HepG2 (cell line): ENCODE data around the gene MRPL2. TPM values are rescaled to one million over a fixed set of nuclear protein-coding genes. Genes with fewer than 3 reads are reported as not detected.

ENCODE experiments used
- ATAC-seq: fragments of 200-7000 bp; cut with Tn5 transposase; 3 replicates; pipeline ENCODE4 v1.9.1; 2020; ENCODE audit warnings: mild to moderate bottlenecking, moderate library complexity
- BruUV-seq: library from RNA; stranded (reverse); fragments of 400-500 nt; replicated peaks from 2 replicates; lab custom pipeline; 2021; lab: Mats Ljungman, UMichigan
- CTCF ChIA-PET: fragments of 300-600 bp; formaldehyde crosslinking; extraction: SDS; loops from one replicate; lab custom pipeline; 2021; ENCODE audit warnings: low total read pairs, inconsistent platforms, low intra/inter-chr PET ratio; lab: Yijun Ruan, JAX
- POLR2A ChIA-PET: fragments of 350-600 bp; sonication (Branson Sonifier 250); formaldehyde crosslinking; loops from one replicate; lab custom pipeline; 2020; ENCODE audit warnings: antibody characterized with exemption, inconsistent platforms; lab: Yijun Ruan, JAX
- DNase-seq: peaks from one replicate; pipeline ENCODE4 v3.0.0-alpha.2; 2015; ENCODE audit warnings: low spot score
- FAIRE-seq: peaks from 3 replicates; lab custom pipeline; 2011; peaks lifted over from hg19 to GRCh38; lab: Jason Lieb, UNC
- H2AFZ ChIP-seq: one replicate; pipeline ENCODE4 v1.6.1; 2011; ENCODE audit warnings: low read length, inconsistent platforms
- H3K27ac ChIP-seq: fragments of 300-600 bp; 3 replicates; pipeline ENCODE4 v1.8.0; 2011; ENCODE audit warnings: mixed run types, mild to moderate bottlenecking, mixed read lengths, low read length, inconsistent platforms; ENCODE audit not compliant: insufficient read depth; ENCODE audit errors: extremely low read length
- H3K27me3 ChIP-seq, 2 experiments: fragments of 200-600 bp in 1 of 2; 2 replicates in 1 of 2; 3 replicates in 1 of 2; pipeline versions ENCODE4 v1.6.0 to v1.8.0; 2011; ENCODE audit warnings: low read length in 2 of 2, mild to moderate bottlenecking in 2 of 2, moderate library complexity in 2 of 2, inconsistent platforms in 1 of 2; ENCODE audit not compliant: insufficient read depth in 2 of 2, control insufficient read depth in 1 of 2
- H3K36me3 ChIP-seq, 2 experiments: fragments of 200-600 bp in 1 of 2; replicated peaks in 1 of 2; 2 replicates in 1 of 2; 3 replicates in 1 of 2; pipeline versions ENCODE4 v1.5.1 to v1.8.0; 2011; ENCODE audit warnings: low read length in 2 of 2, inconsistent platforms in 1 of 2; ENCODE audit not compliant: insufficient read depth in 2 of 2, control insufficient read depth in 1 of 2
- H3K4me1 ChIP-seq: 2 replicates; pipeline ENCODE4 v1.5.1; 2012; ENCODE audit warnings: low read length, inconsistent platforms; ENCODE audit not compliant: insufficient read depth
- H3K4me2 ChIP-seq: 2 replicates; pipeline ENCODE4 v1.6.0; 2011; ENCODE audit warnings: low read depth, low read length, inconsistent platforms
- H3K4me3 ChIP-seq, 3 experiments: fragments of 200-600 bp in 1 of 3; sonication (generic), shearing (Covaris generic) in 1 of 3; replicated peaks in 1 of 3; 2 replicates each; pipeline ENCODE4 v1.5.1; 2011 to 2016; ENCODE audit warnings: low read length in 3 of 3, inconsistent platforms in 2 of 3, low read depth in 2 of 3, mild to moderate bottlenecking in 2 of 3, control low read depth in 1 of 3, mixed read lengths in 1 of 3; ENCODE audit not compliant: insufficient read depth in 1 of 3
- H3K79me2 ChIP-seq: one replicate; pipeline ENCODE4 v1.6.1; 2011; ENCODE audit warnings: low read length, inconsistent platforms; ENCODE audit not compliant: insufficient read depth
- H3K9ac ChIP-seq: 2 replicates; pipeline ENCODE4 v1.6.0; 2011; ENCODE audit warnings: mild to moderate bottlenecking, low read depth, low read length, inconsistent platforms; ENCODE audit not compliant: insufficient read depth
- H3K9me3 ChIP-seq: 2 replicates; pipeline ENCODE4 v1.5.1; 2012; ENCODE audit warnings: mild to moderate bottlenecking, low read length
- H4K20me1 ChIP-seq: 2 replicates; pipeline ENCODE4 v1.6.0; 2011; ENCODE audit warnings: inconsistent platforms, mild to moderate bottlenecking, low read length, moderate library complexity; ENCODE audit not compliant: insufficient read depth
- GABPB1 ChIP-seq: IDR thresholded peaks from 2 replicates; pipeline ENCODE4 v1.6.1; 2016; ENCODE audit warnings: mild to moderate bottlenecking, missing genetic modification reagents, moderate library complexity, missing compliant biosample characterization
- GTF2F1 ChIP-seq: fragments of 150-350 bp; IDR thresholded peaks from 2 replicates; pipeline ENCODE4 v1.6.1; 2014; ENCODE audit warnings: low read length
- HDAC1 ChIP-seq: sonication (generic); formaldehyde crosslinking; IDR thresholded peaks from 2 replicates; pipeline ENCODE4 v1.5.1; 2020; ENCODE audit warnings: mild to moderate bottlenecking, missing genetic modification reagents
- HHEX ChIP-seq: IDR thresholded peaks from 2 replicates; pipeline ENCODE4 v1.6.1; 2016; ENCODE audit warnings: control low read depth
- KDM5B ChIP-seq: sonication (generic); formaldehyde crosslinking; IDR thresholded peaks from 2 replicates; pipeline ENCODE4 v1.4.0; 2020; ENCODE audit warnings: missing genetic modification reagents, mild to moderate bottlenecking, borderline replicate concordance
- MAZ ChIP-seq, 2 experiments: sonication (generic) in 1 of 2; formaldehyde crosslinking in 1 of 2; IDR thresholded peaks; 2 replicates each; pipeline versions ENCODE4 v1.5.0 to v1.6.1; 2012 to 2020; ENCODE audit warnings: low read depth in 2 of 2, mild to moderate bottlenecking in 2 of 2, borderline replicate concordance in 1 of 2, improper control_type of control experiment in 1 of 2, low read length in 1 of 2, missing genetic modification reagents in 1 of 2, moderate library complexity in 1 of 2
- NBN ChIP-seq: fragments of 450-650 bp; conservative IDR thresholded peaks from 2 replicates; pipeline ENCODE4 v1.6.1; 2017
- REXO4 ChIP-seq: sonication (generic); formaldehyde crosslinking; IDR thresholded peaks from 2 replicates; pipeline ENCODE4 v1.8.0; 2022; ENCODE audit warnings: missing genetic modification reagents, mild to moderate bottlenecking, borderline replicate concordance
- SP5 ChIP-seq: IDR thresholded peaks from 2 replicates; pipeline ENCODE4 v1.6.1; 2016; ENCODE audit warnings: low read depth, borderline replicate concordance
- SUZ12 ChIP-seq: fragments of 150-350 bp; IDR thresholded peaks from 2 replicates; pipeline ENCODE4 v1.6.1; 2014; ENCODE audit warnings: low read depth, low read length
- ZNF251 ChIP-seq: sonication (generic); formaldehyde crosslinking; IDR thresholded peaks from 2 replicates; pipeline ENCODE4 v1.9.0; 2021; ENCODE audit warnings: mild to moderate bottlenecking, missing genetic modification reagents
- ZNF33B ChIP-seq: sonication (generic); formaldehyde crosslinking; IDR thresholded peaks from 2 replicates; pipeline ENCODE4 v1.5.1; 2020; ENCODE audit warnings: mild to moderate bottlenecking, missing genetic modification reagents
- ZNF652 ChIP-seq: IDR thresholded peaks from 2 replicates; pipeline ENCODE4 v1.6.1; 2016; ENCODE audit warnings: low read depth, borderline replicate concordance
- WGBS: methylation state at CpG from one replicate; pipeline ENCODE4 v1.1.6; 2017; ENCODE audit warnings: low lambda C conversion rate; 5-methylcytosine and 5-hydroxymethylcytosine counted together
- in situ Hi-C: cut with HindIII; loops from 2 replicates; pipeline ENCODE4 v1.10.0; 2017; ENCODE audit warnings: low pct_unique_long_range_greater_than_20kb; ENCODE audit not compliant: extremely low pct_ligation_motif_present
- intact Hi-C: fragments of 100-400 bp; cut with micrococcal nuclease; formaldehyde crosslinking; loops from one replicate; pipeline ENCODE4 v1.10.0; 2022; ENCODE audit not compliant: unreplicated experiment
- polyA plus RNA-seq, 8 experiments: library from polyadenylated mRNA; depleted of rRNA in 3 of 8; stranded (reverse) in 7 of 8; unstranded in 1 of 8; fragments of >200 nt; fragmentation: Illumina TruSeq in 4 of 8; extraction: Trizol in 4 of 8; gene quantifications; 2 replicates each; pipeline versions ENCODE4 v1.2.1 to v1.2.3, GENCODE V29; 2011 to 2016; ENCODE audit warnings: low read depth in 4 of 8, missing spikeins in 1 of 8, mixed read lengths in 1 of 8; ENCODE audit not compliant: insufficient read depth in 1 of 8
- total RNA-seq, 5 experiments: library from RNA; depleted of rRNA; stranded (reverse); fragments of >200 nt; fragmentation: Illumina TruSeq; extraction: Trizol; gene quantifications; 2 replicates each; pipeline ENCODE4 v1.2.3, GENCODE V29; 2016; ENCODE audit warnings: low read depth in 1 of 5
- TF ChIP-seq, protein P1 (sequence below): sonication (generic); formaldehyde crosslinking; conservative IDR thresholded peaks from 2 replicates; pipeline ENCODE4 v1.8.1; 2023; ENCODE audit warnings: missing genetic modification reagents
- TF ChIP-seq, protein P2 (sequence below): sonication (generic); formaldehyde crosslinking; IDR thresholded peaks from 2 replicates; pipeline ENCODE4 v1.5.0; 2020; ENCODE audit warnings: mild to moderate bottlenecking, low read depth, missing genetic modification reagents, borderline replicate concordance
- TF ChIP-seq, protein P3 (sequence below): IDR thresholded peaks from 2 replicates; pipeline ENCODE4 v1.6.1; 2016; ENCODE audit warnings: low read depth
- TF ChIP-seq, protein P4 (sequence below): sonication (generic); formaldehyde crosslinking; IDR thresholded peaks from 2 replicates; pipeline ENCODE4 v1.4.0; 2020; ENCODE audit warnings: missing genetic modification reagents

MRPL2 gene
- total and polyA plus RNA-seq, 2 of the 13 experiments (the other 11 are each of a cell fraction or from before 2014, with no cell fraction given): 56.8 to 65.6 TPM

DNA sequence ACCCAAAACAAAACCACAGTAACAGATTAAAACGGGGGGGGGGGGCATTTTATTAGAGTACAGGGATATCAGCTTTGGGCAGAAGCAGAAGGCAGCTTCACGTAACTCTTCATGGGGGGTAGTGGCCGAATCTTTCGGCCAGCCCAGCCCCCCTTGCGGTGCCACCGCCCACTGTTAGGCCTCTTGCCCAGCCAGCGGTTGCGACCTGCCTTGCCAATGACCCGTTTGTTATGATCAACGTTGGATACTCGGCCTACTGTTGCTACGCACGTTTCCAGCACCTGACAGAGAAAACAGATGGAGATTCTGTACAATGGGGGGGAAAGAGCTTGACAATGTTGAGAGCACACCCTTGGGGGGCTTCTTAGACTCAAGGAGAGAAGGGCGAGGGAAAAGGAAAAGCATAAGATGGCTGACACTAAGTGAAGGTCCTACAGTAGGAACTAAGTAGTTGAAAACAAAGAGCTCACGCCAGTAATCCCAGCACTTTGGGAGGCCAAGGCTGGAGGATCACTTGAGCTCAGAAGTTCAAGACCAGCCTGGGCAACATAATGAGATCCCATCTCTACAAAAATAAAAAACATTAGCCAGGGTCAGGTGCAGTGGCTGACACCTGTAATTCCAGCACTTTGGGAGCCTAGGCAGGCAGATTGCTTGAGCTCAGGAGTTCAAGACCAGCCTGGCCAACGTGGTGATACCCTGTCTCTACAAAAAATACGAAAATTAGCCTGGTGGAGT lies 4.9 kb downstream of the MRPL2 start:
- ATAC-seq: no peak
- CTCF ChIA-PET: interaction anchor here (1.2 kb wide), 1 partner anchor 116 kb away, joined by 3 read pairs; no protein-coding TSS in a partner anchor
- TF ChIP-seq, protein P1, sequence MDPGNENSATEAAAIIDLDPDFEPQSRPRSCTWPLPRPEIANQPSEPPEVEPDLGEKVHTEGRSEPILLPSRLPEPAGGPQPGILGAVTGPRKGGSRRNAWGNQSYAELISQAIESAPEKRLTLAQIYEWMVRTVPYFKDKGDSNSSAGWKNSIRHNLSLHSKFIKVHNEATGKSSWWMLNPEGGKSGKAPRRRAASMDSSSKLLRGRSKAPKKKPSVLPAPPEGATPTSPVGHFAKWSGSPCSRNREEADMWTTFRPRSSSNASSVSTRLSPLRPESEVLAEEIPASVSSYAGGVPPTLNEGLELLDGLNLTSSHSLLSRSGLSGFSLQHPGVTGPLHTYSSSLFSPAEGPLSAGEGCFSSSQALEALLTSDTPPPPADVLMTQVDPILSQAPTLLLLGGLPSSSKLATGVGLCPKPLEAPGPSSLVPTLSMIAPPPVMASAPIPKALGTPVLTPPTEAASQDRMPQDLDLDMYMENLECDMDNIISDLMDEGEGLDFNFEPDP (CRISPR knock-in tag): 0 out of 2 replicates have a peak, but pooled peaks have one; percentile 79
- TF ChIP-seq, protein P2, sequence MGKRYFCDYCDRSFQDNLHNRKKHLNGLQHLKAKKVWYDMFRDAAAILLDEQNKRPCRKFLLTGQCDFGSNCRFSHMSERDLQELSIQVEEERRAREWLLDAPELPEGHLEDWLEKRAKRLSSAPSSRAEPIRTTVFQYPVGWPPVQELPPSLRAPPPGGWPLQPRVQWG: no peak
- TF ChIP-seq ZNF33B (CRISPR knock-in tag) (no peak), ZNF251 (no peak), REXO4 (CRISPR knock-in tag) (no peak), HDAC1 (no peak), NBN (no peak), ZNF652 (CRISPR knock-in tag) (no peak), MAZ (IDR thresholded peaks at IDR 0.05; ENCODE audit: borderline replicate concordance, low read depth, low read length) (no peak), MAZ (CRISPR knock-in tag; IDR thresholded peaks at IDR 0.05; ENCODE audit: low read depth) (no peak), GABPB1 (no peak), HHEX (CRISPR knock-in tag) (no peak), SUZ12 (no peak), KDM5B (0 out of 2 replicates have a peak, but pooled peaks have one; percentile 33), GTF2F1 (no peak), SP5 (CRISPR knock-in tag) (no peak)
- TF ChIP-seq, protein P3, sequence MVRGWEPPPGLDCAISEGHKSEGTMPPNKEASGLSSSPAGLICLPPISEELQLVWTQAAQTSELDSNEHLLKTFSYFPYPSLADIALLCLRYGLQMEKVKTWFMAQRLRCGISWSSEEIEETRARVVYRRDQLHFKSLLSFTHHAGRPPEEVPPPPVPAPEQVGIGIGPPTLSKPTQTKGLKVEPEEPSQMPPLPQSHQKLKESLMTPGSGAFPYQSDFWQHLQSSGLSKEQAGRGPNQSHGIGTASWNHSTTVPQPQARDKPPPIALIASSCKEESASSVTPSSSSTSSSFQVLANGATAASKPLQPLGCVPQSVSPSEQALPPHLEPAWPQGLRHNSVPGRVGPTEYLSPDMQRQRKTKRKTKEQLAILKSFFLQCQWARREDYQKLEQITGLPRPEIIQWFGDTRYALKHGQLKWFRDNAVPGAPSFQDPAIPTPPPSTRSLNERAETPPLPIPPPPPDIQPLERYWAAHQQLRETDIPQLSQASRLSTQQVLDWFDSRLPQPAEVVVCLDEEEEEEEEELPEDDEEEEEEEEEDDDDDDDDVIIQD (CRISPR knock-in tag): no peak
- TF ChIP-seq, protein P4, sequence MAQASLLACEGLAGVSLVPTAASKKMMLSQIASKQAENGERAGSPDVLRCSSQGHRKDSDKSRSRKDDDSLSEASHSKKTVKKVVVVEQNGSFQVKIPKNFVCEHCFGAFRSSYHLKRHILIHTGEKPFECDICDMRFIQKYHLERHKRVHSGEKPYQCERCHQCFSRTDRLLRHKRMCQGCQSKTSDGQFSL: peak; percentile 36; the same call in 1 of the 2 replicates

More for the DNA sequence above, 4.9 kb downstream of the MRPL2 start:
- H3K9me3 ChIP-seq: no peaks in the 10 kb centered on the region
- H3K4me2 ChIP-seq: peak overlapping the region; percentile 91
- peak overlapping the region; percentile 75 to 96 (median 94); a peak in 5 of 6 replicates for H3K4me3 ChIP-seq
- peaks cover 8 to 39% of the 10 kb centered on the region in 2 experiments for H3K36me3 ChIP-seq
- TSS peak; percentile 90 for BruUV-seq
- peaks cover 49% of the 10 kb centered on the region for H3K79me2 ChIP-seq
- FAIRE-seq (no peak), DNase-seq (no peak)
- peak overlapping the region; percentile 84 for H3K27ac ChIP-seq
- WGBS: 91% methylated on average over 17 of the region's 17 CpGs
- H3K4me1 ChIP-seq: peaks cover 50% of the 10 kb centered on the region
- no peak overlapping the region for H2AFZ ChIP-seq
- no peaks in the 10 kb centered on the region; a peak in 1 of 5 replicates for H3K27me3 ChIP-seq
- no peaks in the 10 kb centered on the region for H4K20me1 ChIP-seq
- peak overlapping the region; percentile 98 for H3K9ac ChIP-seq
- in situ Hi-C loops (no loop called here), intact Hi-C loops (loop anchor here (5.0 kb wide), 1 partner anchor 42 kb away; the partner anchor contains the start of genes KLHDC3 and MEA1)
- POLR2A ChIA-PET: interaction anchor here (0.5 to 3.4 kb wide), 44 partner anchors 9 to 521 kb away, joined by 3 to 45 read pairs (median 5); partner anchors contain the start of genes BICRAL, CNPY3, CUL9 and GNMT
